ENCODE data around the gene SYT14.
"Not testable (repeated sequence)": the region's sequence is repeated elsewhere in the genome, so short reads cannot be mapped to it uniquely, and the experiment has no call there.

The SYT14 gene

GRCh38 chr1:210112906-210113305 is 174.9 kb downstream of the SYT14 start:
- DNase-seq = not testable (repeated sequence)

DNA sequence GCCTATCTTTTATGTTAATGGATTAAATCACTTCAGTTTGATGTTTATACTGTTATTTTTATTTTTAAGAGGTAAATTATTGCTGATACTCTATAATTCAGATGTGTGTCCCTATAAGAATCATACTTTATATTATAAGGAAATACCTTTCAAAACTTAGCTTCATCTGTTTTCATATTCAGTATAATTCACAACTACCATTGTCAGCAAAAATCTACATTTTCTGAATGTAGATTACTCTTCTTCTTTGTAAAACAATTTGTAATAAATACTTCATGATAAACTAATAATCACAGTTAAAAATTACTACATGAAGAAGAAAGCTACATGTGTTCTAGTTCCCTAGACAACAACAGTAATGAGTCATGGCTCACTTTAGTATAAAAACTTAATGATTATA is 179.2 kb downstream of the SYT14 start:
- no peak for DNase-seq

- DNase-seq = no peak
Measured at GRCh38 chr1:210117681-210118170, 179.7 kb downstream of the SYT14 start.

DNA sequence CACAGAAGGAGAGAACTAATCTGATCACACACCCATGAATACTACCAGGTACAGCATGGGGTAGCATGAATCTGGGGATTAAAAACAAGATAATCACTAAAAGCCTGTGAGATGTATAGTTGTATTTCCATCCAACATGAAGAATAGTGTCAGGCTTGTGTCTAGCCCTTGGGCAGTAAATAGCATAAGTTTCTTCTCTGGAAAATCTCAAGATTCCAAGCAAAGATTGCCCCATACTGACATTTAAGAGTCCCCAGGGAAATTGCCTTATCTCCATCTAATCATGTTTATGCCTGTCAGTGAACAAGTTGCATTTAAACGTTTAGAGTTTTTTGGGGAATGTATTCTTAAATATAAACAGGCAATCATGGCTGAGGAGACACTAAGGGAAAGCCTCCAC is 185.4 kb downstream of the SYT14 start:
- DNase-seq = no peak

- DNase-seq = no peak
Measured at GRCh38 chr1:210123924-210124589, 186.0 kb downstream of the SYT14 start.

GRCh38 chr1:210124736-210125135 is 186.7 kb downstream of the SYT14 start:
- DNase-seq = no peak

- DNase-seq = no peak
Measured at GRCh38 chr1:210125143-210125542, 187.1 kb downstream of the SYT14 start.

DNA sequence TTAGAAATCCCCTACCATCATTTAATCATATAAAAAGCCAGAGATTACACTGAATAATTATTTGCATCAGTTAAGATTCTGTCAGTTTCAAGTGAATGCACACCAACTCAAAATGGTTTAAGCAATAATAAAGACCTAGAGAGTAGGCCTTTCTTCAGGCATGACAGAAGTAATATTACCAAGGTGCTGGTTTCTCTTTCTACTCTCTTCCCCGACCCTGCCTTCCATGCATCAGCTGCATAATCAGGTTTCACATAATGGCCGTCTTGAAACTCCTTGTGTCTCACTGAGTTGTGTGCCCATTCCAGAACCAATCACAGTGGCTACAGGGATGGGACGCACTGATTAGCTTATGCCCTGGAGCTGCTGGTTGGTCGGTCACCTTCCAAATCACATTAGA is 191.1 kb downstream of the SYT14 start:
- DNase-seq = no peak

DNA sequence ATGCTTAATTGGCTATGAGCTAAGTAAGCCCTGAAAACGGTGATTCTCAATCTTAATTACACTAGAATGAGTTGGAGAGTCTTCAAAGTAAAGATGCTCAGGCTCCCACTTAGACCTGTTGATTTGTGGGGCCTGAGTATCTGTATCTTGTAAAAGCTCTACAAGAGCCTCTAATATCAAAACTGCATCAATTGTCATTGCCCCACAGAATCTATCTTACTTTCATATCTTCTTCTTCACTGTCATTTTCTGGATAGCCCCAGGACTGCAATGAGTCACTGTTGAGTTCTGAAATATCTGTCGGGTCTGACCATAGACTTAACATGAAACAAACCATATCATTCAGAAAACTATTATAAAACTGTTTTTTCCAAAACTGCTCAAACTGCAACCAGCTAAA is 191.7 kb downstream of the SYT14 start:
- no peak for DNase-seq

DNA sequence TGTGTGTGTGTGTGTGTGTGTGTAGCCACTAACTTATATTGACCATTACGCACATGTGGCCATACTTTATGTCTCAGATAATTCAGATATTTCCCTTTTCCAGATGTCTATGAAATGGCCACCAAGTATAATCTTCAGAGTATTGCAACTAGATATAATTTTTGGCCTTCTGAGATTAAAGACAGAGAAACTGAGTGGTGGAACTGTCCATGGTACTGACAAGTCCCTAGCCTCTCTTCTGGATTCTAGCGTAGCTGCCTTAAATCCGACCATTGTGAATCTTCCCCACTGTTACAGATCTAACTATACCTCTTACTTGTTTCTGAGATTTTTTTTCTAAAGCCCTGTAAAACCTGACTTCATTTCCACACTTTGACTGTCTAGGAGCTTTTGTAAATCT is 194.6 kb downstream of the SYT14 start:
- DNase-seq = no peak

- DNase-seq = peak in 34 of 56 donors; percentile 0 to 87 (median 18)
Measured at GRCh38 chr1:210143465-210144062, 205.5 kb downstream of the SYT14 start.

DNA sequence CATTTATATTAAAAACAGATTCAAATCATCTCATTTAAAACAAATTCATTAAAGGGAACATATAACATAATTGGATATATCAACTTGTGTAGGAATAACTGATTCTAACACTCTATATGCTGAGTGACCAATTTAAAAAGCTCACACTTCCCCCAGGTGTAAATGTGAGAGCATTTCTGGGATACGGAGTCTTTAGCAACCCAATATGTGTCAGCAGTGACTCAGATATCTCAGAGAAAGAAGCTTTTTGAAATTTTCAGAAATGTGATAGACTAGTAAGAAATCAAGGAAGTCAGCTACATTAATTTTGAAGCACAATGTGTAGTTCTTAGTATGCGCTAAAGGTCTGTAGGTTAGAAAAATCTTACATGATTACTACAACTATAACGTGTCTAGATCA is 206.7 kb downstream of the SYT14 start:
- DNase-seq = no peak

GRCh38 chr1:210151052-210151672 is 213.1 kb downstream of the SYT14 start:
- DNase-seq = no peak

GRCh38 chr1:210159211-210159610 is 221.2 kb downstream of the SYT14 start:
- no peak for DNase-seq

- no peak for DNase-seq
Measured at GRCh38 chr1:210170220-210170619, 232.2 kb downstream of the SYT14 start.

DNA sequence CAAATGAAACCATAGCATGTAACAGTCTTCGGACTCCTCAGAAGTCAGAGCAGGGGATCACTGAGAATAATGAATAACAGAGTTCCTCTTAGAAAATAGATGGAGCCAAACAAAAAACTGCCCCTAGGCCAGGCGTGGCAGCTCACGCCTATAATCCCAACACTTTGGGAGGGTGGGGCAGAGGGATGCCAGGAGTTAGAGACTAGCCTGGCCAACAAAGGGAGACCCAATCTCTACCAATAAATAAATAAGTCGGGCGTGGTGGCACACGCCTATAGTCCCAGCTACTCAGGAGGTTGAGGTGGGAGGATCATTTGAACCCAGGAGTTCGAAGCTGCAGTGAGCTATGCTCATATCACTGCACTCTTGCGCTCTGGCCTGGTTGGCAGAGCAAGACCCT is 236.1 kb downstream of the SYT14 start:
- no peak for DNase-seq

- DNase-seq = no peak
Measured at GRCh38 chr1:210185063-210185462, 247.0 kb downstream of the SYT14 start.

GRCh38 chr1:210187849-210188606 is 250.0 kb downstream of the SYT14 start:
- not testable (repeated sequence) for DNase-seq

DNA sequence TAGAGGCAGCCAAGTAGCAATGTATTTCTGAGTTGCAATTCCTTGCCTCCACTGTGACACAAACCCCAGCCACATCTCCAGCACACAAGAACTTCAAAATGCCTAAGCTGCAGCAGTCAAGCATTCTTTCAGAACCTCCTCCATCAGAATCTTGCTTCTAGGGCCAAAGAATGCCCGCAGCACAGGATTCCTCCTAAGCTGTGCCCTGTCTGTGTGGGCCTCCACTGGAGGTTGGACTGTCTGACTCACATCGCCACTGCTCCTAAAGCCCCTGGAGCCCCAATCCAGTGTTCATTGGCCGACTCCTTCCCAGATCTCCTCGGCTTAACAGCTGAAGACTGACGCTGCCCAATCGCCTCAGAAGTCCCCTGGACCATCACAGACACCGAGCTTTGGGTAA is 251.4 kb downstream of the SYT14 start:
- DNase-seq = no peak

DNA sequence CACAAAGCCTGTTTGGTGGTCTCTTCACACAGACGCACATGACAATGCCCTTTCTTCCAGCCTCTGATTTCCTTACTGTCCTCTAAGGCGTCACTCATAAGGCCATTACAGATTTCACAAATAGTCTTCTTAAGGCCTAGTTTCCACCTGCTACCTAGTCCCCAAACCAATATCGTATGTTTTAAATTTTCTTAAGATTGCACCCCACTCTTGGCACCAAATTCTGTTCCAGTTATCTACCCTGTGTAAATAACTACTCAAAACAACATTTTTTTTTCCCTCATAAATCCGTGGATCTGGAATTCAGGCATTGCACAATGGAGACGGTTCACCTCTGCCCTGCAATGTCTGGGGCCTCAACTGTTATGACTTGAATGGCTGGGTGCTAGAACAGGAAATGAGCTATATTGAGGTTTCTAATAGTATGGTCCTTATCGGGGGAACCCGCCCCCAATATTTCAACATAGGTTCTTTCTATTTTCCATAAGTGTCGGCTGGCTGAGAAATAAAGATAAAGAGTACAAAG is 257.7 kb downstream of the SYT14 start:
- no peak for DNase-seq

DNA sequence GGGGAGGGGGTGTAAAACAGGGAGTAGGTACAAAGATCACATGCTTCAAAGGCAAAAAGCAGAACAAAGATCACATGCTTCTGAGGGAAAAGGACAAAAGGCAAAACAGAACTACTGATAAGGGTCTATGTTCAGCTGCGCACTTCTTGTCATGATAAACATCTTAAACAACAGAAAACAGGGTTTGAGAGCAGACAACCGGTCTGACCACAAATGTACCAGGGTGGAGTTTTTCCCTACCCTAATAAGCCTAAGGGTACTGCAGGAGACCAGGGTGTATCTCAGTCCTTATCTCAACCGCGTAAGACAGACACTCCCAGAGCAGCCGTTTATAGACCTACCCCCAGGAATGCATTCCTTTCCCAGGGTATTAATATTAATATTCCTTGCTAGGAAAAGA is 258.2 kb downstream of the SYT14 start:
- DNase-seq = not testable (repeated sequence)

- DNase-seq = no peak
Measured at GRCh38 chr1:210198840-210199239, 260.8 kb downstream of the SYT14 start.

All from amygdala (tissue), 56 donors.